ENCODE results near the gene PCDHGA1. TPM values are rescaled to one million over a fixed set of nuclear protein-coding genes. Genes with fewer than 3 reads are reported as not detected.

The PCDHGA1 gene
- total and polyA plus RNA-seq, 7 donors: 0.27 to 2.1 (median 0.59) TPM

DNA sequence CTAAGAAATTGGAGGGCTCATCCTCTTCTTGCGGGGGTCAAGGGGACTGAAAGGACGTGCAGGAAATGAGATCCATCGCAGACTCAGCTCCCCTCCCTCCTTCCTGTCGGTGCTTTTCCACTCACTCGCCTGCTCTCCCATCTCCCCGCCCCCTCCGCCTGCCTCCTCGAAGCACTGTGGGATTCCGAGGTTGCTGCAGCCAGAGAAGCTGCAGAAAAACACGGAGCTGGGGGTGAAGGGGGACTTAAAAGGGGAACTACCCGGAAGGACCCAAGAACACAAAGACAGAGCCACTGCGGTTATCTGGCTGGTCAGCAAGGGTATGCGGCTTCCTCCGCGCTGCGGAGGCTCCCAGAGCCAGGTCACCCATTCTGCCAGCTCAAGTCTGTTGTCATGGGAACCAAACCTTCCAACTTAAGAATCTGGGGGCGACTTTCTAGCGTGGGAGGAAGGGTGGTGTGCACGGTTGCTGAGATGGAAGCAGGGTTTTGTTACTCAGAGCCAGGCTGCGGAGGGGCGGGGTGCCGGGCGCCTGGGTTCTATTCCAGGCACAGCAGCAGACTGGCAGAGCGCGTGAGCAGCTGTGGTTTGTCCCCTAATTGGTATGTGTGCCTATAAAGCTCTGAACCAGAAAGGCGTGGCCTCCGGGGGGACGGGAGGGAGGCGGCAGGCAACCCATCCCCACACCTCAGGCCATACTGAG is 183.5 kb downstream of the PCDHGA1 start:
- intact Hi-C loops (cut with DNase I): loop anchor here in 1 of 2 donors (5.0 kb wide), 2 partner anchors 36 to 81 kb away; partner anchors contain the start of genes PCDHGA12 and PCDHGC3
- WGBS, 3 donors: 2 to 5% (median 4%) methylated on average over 28 to 29 of the region's 29 CpGs
- Histone ChIP-seq H3K4me1 (peaks cover 64% of the 10 kb centered on the region), H3K27ac (peak overlapping the region; percentile 90), H3K36me3 (ENCODE audit: insufficient read depth in 1 of 2, low read depth in 1 of 2) (peaks cover 6 to 49% of the 10 kb centered on the region in 2 donors), H3K27me3 (ENCODE audit: insufficient read depth in 3 of 3, low read length in 2 of 3) (no peaks in the 10 kb centered on the region), H3K9me3 (no peaks in the 10 kb centered on the region), H3K4me3 (peak overlapping the region; percentile 61)
- ATAC-seq (peak; percentile 65 to 74 (median 70)), DNase-seq (peak; percentile 80 to 84)
- TF ChIP-seq CTCF (IDR thresholded peaks at IDR 0.05): no peak

DNA sequence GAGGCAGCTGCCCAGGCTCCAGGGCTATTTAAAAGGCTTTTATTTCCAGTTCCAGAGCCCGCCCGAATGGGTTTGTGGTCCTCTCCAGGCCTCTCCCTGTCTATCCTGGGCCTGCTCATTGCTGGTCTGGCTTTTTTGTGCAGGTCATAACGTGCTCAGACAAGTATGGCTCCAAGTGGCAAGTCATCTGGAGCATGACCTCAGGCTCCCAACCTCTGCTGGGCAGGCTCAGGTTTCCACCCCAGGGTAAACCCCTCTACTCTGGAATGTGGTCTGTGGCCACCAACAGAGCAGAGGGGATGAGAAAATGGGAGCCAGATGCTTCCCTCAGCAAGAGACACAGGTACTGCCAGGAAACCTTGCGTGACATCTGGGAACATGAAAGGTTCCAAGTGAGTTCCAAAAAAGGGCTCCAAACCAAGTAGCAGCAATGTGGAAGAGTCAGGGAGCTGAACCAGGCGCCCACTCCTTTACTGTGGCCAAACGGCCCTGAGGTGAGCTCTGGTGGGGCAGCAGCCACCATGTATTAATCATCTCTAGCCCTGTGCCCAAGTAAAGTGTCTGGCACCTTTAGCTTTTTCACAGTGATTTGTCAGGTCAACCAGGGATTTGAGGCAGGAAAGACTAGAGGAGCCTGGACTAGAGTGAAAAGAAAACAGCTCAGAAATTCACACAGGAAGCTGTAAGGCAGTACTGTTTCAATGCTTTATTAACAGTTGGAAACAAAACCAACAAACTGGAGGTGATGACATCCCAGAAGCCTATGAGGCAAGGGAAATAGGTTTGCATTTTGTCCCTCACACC is 184.2 kb downstream of the PCDHGA1 start:
- ATAC-seq: peak; percentile 43 to 77 (median 58)

DNA sequence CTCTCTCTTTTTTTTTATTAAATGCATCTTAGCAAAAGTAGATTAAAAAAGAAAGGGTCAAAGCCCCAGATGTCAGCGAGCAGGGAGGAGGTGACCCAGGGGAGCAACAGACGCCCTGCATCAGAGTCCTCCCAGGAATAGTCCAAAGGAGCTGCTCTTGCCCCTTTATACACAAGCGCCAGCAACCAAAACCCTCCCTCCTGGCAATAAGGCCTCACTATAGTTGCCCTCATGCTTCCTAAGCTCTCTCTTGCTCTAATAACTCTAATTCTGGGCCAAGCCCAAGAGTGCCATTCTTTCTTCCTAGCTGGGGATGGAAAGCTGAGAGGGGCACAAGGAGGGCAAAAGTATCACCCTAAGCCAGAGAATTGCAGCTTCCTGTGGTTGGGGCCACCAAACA is 184.8 kb downstream of the PCDHGA1 start:
- no peak overlapping the region for H3K4me3 ChIP-seq
- 60 to 76% (median 63%) methylated on average over 3 of the region's 3 CpGs for WGBS, 3 donors
- no peaks in the 10 kb centered on the region for H3K27me3 ChIP-seq (ENCODE audit: insufficient read depth in 3 of 3, low read length in 2 of 3)
- peak overlapping the region; percentile 90 for H3K27ac ChIP-seq
- no peaks in the 10 kb centered on the region for H3K9me3 ChIP-seq
- peaks cover 69% of the 10 kb centered on the region for H3K4me1 ChIP-seq
- ATAC-seq: no peak
- H3K36me3 ChIP-seq (ENCODE audit: insufficient read depth in 1 of 2, low read depth in 1 of 2): peaks cover 10 to 57% of the 10 kb centered on the region in 2 donors
- no peak for TF ChIP-seq CTCF (IDR thresholded peaks at IDR 0.05)
- intact Hi-C loops (cut with DNase I): no loop called here
- DNase-seq: no peak

More for the DNA sequence above, 184.2 kb downstream of the PCDHGA1 start:
- Histone ChIP-seq H3K4me1 (peaks cover 67% of the 10 kb centered on the region), H3K27me3 (ENCODE audit: insufficient read depth in 3 of 3, low read length in 2 of 3) (no peaks in the 10 kb centered on the region), H3K36me3 (ENCODE audit: insufficient read depth in 1 of 2, low read depth in 1 of 2) (peaks cover 9 to 56% of the 10 kb centered on the region in 2 donors), H3K4me3 (peak overlapping the region; percentile 61), H3K27ac (peak overlapping the region; percentile 90), H3K9me3 (no peaks in the 10 kb centered on the region)
- intact Hi-C loops (cut with DNase I): loop anchor here in 1 of 2 donors (5.0 kb wide), 2 partner anchors 37 to 82 kb away; partner anchors contain the start of genes PCDHGA12 and PCDHGC3
- WGBS, 3 donors: 26 to 33% (median 28%) methylated on average over 6 of the region's 6 CpGs
- TF ChIP-seq CTCF (IDR thresholded peaks at IDR 0.05): no peak
- DNase-seq: peak in 1 of 2 donors; percentile 46

DNA sequence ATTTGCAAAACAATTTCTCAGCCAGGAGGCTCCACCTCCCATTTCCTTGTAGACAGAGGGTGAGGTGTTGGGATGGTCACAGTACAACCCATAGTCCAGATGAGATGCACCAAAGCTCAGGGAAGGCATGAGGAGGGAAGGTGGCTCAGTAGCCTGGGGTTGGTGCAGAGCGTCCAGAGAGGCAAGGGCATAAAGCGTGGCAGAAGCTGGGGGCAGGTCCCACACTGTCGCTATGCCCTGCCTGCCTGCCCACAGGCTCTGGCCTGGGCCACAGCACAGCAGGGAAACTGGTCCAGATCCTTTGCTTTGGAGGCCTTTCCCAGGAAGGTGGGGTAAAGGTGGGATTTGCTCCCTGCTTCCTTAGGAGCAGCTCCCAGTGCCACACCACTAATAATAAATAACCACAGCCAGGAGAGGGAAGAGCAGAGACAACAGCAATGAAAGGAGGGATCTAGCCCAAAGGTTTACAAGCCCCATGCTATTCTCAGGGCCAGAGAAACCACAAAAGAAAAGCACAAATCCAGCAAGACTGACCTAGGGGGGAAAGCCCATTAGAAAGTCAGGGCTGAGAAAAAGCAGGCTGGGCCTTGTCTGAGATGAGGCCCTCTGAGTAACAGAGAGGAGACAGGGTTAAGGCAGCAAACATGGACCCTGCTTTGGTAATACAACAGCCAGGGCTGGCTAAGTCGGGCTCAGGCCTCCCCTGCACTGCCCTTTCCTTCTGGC is 185.8 kb downstream of the PCDHGA1 start:
- Histone ChIP-seq H3K9me3 (no peaks in the 10 kb centered on the region), H3K27me3 (ENCODE audit: insufficient read depth in 3 of 3, low read length in 2 of 3) (no peaks in the 10 kb centered on the region), H3K4me3 (no peak overlapping the region), H3K36me3 (ENCODE audit: insufficient read depth in 1 of 2, low read depth in 1 of 2) (peaks cover 10 to 52% of the 10 kb centered on the region in 2 donors), H3K4me1 (peaks cover 79% of the 10 kb centered on the region), H3K27ac (peak overlapping the region; percentile 90)
- ATAC-seq (no peak), DNase-seq (no peak)
- intact Hi-C loops (cut with DNase I): no loop called here
- 70 to 83% (median 78%) methylated on average over 4 of the region's 4 CpGs for WGBS, 3 donors
- TF ChIP-seq CTCF (IDR thresholded peaks at IDR 0.05): no peak

All from psoas muscle (tissue), 8 donors.